ENCODE data around the gene TMCO1.
"Not testable (repeated sequence)": the region's sequence is repeated elsewhere in the genome, so short reads cannot be mapped to it uniquely, and the experiment has no call there.

TMCO1 gene

GRCh38 chr1:165768513-165769394 is at the start of gene TMCO1:
TMCO1 (minus strand) TSS chr1:165768868; CDS start chr1:165768751, 117 bp downstream.
- peak; percentile 79 to 85 (median 80) for DNase-seq (ENCODE audit: low read depth in 3 of 3, low spot score in 1 of 3)

GRCh38 chr1:165816826-165817497 is 48.3 kb upstream of the TMCO1 start:
- no peak for DNase-seq (ENCODE audit: low read depth in 3 of 3, low spot score in 1 of 3)

DNA sequence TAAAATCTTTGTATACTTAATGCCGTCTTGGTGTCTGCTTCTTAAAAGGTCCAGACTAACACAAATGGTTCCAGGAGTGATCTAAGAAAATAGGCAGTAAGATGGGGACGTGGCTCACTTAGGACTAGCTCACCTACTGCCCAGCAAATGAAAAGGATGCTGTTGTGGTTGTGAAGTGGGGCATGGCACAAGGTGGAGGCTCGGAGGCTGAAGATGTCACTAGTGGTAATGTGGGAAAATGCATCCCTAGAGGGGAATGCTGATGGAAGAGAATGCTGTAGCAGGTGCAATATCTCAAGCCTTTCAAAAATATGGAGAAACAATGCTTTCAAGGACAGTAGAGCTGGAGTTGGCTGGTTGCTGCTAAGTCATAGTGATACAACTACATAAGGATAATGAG is 47.5 kb upstream of the TMCO1 start:
- DNase-seq (ENCODE audit: low read depth in 3 of 3, low spot score in 1 of 3): no peak

DNA sequence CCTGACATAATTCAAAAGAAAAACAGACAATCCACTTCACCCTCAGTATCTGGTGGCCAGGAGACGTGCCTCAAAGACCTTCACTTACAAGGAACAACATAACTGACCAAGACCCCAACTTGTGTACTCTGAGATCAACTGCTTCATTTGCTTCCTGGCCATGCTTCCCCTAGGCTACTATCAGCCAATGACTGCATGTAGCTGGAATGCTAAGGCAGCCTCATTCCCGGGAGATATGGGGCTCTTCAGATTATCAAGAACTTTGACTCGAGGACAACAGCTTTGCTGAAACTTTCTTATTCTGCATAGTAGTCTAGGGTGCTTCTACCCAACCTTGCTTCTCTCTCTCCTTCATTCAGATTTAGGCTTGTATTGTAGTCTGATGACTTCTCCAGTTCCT is 47.1 kb upstream of the TMCO1 start:
- no peak for DNase-seq (ENCODE audit: low read depth in 3 of 3, low spot score in 1 of 3)

GRCh38 chr1:165807613-165808012 is 38.9 kb upstream of the TMCO1 start:
- no peak for DNase-seq (ENCODE audit: low read depth in 3 of 3, low spot score in 1 of 3)

GRCh38 chr1:165804513-165804912 is 35.8 kb upstream of the TMCO1 start:
- DNase-seq (ENCODE audit: low read depth in 3 of 3, low spot score in 1 of 3): not testable (repeated sequence)

- no peak for DNase-seq (ENCODE audit: low read depth in 3 of 3, low spot score in 1 of 3)
These were observed 30.7 kb upstream of the TMCO1 start for GRCh38 chr1:165799387-165799786.

GRCh38 chr1:165795894-165796293 is 27.2 kb upstream of the TMCO1 start:
- no peak for DNase-seq (ENCODE audit: low read depth in 3 of 3, low spot score in 1 of 3)

DNA sequence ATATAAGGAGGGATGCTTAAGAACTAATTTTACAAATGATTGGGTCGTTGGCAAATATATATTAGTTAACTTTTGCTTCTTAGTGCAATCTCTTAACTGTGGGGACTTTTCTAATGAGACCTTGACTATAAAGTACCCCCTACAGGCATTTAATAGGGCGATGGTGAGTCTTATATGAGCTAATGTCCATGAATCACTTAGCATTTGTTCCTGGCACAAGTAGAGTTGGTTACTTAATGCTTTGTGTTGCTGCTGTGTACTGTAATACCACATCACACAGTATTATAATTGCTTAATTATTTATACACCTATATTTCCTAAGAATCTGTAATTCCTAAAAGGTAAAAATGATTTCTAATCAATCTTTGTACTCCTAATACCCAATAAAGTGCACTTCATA is 25.3 kb upstream of the TMCO1 start:
- DNase-seq (ENCODE audit: low read depth in 3 of 3, low spot score in 1 of 3): no peak

GRCh38 chr1:165787741-165788140 is 19.1 kb upstream of the TMCO1 start:
- no peak for DNase-seq (ENCODE audit: low read depth in 3 of 3, low spot score in 1 of 3)

- not testable (repeated sequence) for DNase-seq (ENCODE audit: low read depth in 3 of 3, low spot score in 1 of 3)
These were observed 14.9 kb upstream of the TMCO1 start for GRCh38 chr1:165783519-165783918.

GRCh38 chr1:165778197-165778596 is 9.5 kb upstream of the TMCO1 start:
- not testable (repeated sequence) for DNase-seq (ENCODE audit: low read depth in 3 of 3, low spot score in 1 of 3)

DNA sequence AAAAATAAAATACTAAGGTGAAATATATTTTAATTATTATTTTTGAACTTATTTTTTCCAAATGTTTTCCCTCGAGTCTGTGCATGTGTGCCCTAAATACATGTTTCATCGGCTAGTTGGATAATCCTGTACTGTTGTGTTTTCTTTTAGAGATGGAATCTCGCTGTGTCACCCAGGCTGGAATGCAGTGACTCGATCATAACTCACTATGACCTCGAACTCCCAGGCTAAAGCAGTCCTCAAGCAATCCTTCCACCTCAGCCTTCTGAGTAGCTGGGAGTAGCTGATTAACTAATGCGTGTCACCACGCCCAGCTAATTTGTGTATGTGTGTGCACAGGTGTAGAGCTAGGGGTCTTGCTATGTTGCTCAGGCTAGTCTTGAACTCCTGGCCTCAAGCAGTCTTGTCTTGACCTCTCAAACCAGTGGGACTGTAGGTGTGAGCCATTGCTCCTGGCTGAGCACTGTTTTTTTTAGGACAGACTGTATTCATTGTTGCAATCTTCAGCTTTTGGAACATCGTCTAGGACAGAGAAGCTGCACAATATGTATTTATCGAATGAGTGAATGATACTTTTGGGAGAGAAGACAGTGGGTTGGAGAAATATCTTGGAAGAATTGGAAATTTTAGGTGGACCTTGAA is 4.8 kb upstream of the TMCO1 start:
- no peak for DNase-seq (ENCODE audit: low read depth in 3 of 3, low spot score in 1 of 3)

DNA sequence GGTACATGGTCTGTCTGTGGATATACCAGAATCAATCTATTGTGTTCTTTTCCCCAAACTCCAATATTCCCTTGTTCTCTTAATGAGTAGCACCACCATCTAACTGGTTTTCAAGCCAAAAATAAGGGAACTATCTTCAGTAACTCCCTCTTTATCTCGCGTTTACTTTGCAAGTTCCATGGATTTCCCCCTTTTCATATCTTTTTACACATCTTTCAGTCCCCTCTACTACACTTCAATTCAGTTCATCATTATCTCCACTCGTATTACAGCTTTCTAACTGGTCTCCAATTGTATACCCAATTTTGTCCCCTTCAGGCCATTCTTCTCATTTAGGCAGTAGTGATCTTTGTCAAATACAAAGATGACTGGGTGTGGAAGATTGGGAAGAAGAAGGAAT is 4.1 kb upstream of the TMCO1 start:
- no peak for DNase-seq (ENCODE audit: low read depth in 3 of 3, low spot score in 1 of 3)

- DNase-seq (ENCODE audit: low read depth in 3 of 3, low spot score in 1 of 3): no peak
These were observed 4.4 kb downstream of the TMCO1 start for GRCh38 chr1:165764277-165764676.

GRCh38 chr1:165763442-165763841 is 5.2 kb downstream of the TMCO1 start:
- no peak for DNase-seq (ENCODE audit: low read depth in 3 of 3, low spot score in 1 of 3)

DNA sequence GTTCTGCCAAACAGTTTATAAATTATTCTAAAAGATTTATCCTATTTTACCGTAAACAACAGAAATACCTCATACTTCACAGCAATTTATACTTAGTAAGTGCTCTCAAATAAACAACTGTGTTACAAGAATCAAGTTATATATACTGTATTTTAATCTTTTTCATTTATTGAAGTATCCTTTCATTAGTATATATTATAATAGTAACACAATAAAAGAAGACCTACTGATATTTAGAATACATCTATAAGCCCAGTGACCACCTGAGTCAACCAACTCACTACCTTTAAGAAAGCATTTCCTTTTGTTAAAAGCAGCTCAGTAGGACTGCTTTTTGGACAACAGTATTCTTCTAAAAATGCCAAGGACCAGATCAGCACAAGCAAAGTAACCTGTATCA is 5.9 kb downstream of the TMCO1 start:
- no peak for DNase-seq (ENCODE audit: low read depth in 3 of 3, low spot score in 1 of 3)

DNA sequence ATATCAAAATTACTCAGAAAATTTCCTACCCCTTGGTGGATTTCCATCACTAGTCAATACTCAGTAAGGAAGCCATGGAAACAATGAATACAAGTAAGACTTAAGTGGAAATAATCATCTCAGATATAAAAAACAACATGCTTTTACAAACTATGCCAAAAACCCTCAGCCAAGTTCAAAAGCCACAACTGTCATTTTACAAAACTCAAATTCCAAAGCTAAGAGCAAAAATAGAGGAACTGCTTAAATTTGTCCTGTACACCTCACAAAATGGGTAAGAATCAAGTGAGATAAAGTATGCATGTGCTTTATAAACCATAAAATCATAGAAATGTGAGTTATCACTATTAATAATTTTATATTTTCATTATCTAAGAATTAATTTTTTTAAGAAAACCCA is 9.6 kb downstream of the TMCO1 start:
- DNase-seq (ENCODE audit: low read depth in 3 of 3, low spot score in 1 of 3): no peak

DNA sequence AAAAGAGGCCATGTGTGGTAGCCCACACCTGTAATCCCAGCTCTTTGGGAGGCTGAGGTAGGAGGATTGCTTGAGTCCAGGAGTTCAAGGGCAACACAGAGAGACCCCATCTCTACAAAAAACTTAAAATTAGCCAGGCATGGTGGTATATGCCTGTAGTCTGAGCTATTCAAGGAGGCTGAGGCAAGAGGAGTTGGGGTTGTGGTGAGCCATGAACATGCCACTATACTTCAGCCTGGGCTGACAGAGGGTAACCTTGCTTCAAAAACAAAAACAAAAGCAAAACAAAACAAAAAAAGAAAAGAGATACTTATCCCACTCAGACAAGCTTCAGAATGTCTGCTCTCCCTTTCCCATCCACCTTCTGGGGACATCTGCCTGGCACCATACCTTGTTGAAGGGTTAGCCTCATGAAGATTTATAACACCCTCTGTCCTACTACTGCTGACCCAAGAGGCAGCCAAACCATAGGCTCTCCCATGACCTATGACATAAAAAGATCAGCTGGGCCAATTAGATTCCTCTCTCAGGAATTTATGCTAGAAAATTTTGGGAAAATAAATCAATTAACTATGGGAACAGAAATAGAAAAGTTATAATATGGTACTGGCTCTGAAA is 13.2 kb downstream of the TMCO1 start:
- no peak for DNase-seq (ENCODE audit: low read depth in 3 of 3, low spot score in 1 of 3)

DNA sequence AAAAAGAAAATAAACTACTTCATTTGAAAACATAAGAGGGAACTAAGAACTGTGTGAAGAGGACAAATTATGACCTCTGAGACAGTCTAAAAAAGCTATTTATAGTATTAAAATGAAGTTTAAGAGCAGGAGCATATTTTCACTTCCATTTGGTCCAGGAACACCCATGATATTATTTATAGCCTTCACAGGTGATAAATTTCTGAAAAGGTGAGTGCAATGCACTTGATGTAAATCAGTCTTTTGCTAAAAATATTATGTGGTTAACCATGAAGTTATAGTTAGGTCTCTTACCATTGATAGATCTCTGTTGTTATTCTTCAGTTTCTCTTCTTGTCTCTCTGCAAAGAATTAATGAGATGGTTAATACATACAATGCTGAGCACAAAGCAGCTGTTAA is 14.7 kb downstream of the TMCO1 start:
- no peak for DNase-seq (ENCODE audit: low read depth in 3 of 3, low spot score in 1 of 3)

- DNase-seq (ENCODE audit: low read depth in 3 of 3, low spot score in 1 of 3): no peak
These were observed 20.1 kb downstream of the TMCO1 start for GRCh38 chr1:165748550-165748949.

Measured in stimulated activated CD4-positive, alpha-beta T cell treated with anti-CD3 and anti-CD28 coated beads, TNF-alpha, amount 100 ng/mL, for 1 hour (primary cell).